Activated naive CD4-positive, alpha-beta T cell treated with anti-CD3 and anti-CD28 coated beads, Interleukin-2, amount 50 U/mL, for 24 hours (primary cell): Measurements from ENCODE around the gene CYP4A11.
"Not testable (repeated sequence)": the region's sequence is repeated elsewhere in the genome, so short reads cannot be mapped to it uniquely, and the experiment has no call there.

Experiments used
- H3K27ac Mint-ChIP-seq: one replicate; pipeline ENCODE4 v1.8.0; 2021; ENCODE audit warnings: mild to moderate bottlenecking, mixed read lengths
- H3K27me3 Mint-ChIP-seq: one replicate; pipeline ENCODE4 v1.8.0; 2021; ENCODE audit warnings: mixed read lengths
- H3K36me3 Mint-ChIP-seq: one replicate; pipeline ENCODE4 v1.8.0; 2021; ENCODE audit warnings: mixed read lengths
- H3K4me1 Mint-ChIP-seq: one replicate; pipeline ENCODE4 v1.8.0; 2021; ENCODE audit warnings: mixed read lengths
- H3K4me3 Mint-ChIP-seq: one replicate; pipeline ENCODE4 v1.8.0; 2021; ENCODE audit warnings: mild to moderate bottlenecking, mixed read lengths
- H3K9me3 Mint-ChIP-seq: one replicate; pipeline ENCODE4 v1.8.0; 2021; ENCODE audit warnings: mixed read lengths

The CYP4A11 gene

GRCh38 chr1:46937270-46937669 lies 4.0 kb downstream of the CYP4A11 start:
- H3K27me3 Mint-ChIP-seq: peaks cover 3% of the 10 kb centered on the region
- no peak overlapping the region for H3K27ac Mint-ChIP-seq
- no peaks in the 10 kb centered on the region for H3K4me1 Mint-ChIP-seq
- H3K9me3 Mint-ChIP-seq: no peaks in the 10 kb centered on the region
- H3K36me3 Mint-ChIP-seq: no peaks in the 10 kb centered on the region
- no peak overlapping the region for H3K4me3 Mint-ChIP-seq

DNA sequence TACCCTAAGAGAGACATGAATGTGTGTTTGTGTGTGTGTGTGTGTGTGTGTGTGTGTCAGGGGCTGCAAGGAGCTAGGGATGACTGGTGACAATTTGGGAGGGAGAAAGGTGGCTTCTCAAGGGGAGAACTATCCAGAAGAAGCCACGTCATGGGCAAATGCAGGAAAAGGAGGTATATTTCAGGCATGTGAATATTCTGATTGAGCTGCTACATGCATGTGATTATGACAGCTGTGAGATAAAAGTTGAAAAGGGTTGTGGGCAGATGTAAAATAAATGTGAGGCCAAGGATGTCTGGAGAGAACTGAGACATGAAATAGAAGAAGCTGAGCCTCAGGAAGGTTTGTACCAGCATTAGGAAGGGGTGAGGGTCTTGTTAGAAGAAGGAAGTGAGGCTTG lies 4.5 kb downstream of the CYP4A11 start:
- no peak overlapping the region for H3K4me3 Mint-ChIP-seq
- no peaks in the 10 kb centered on the region for H3K36me3 Mint-ChIP-seq

DNA sequence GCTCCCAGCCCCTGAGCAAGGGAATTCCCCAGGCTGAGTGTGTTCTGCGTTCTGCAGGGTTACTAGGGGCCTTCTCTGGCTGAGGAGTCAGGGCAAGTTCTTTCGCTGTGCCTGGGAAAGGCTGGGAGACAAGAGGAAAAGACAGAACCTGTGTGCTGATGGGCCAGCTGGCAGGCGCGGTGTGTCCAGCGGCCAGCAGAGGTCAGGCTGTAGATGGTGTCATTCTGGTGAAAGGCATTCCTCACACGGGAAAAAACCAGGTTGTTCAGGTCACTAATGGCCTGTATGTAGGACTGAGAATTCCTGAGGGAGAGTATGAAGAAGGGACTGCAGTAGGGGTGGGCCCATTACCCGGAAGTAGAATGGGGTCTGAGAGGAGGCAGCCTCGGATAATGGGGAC lies 6.4 kb downstream of the CYP4A11 start:
- H3K27ac Mint-ChIP-seq, H3K4me3 Mint-ChIP-seq, H3K36me3 Mint-ChIP-seq, H3K27me3 Mint-ChIP-seq, H3K4me1 Mint-ChIP-seq, H3K9me3 Mint-ChIP-seq: not testable (repeated sequence)

More for the DNA sequence above, 4.5 kb downstream of the CYP4A11 start:
- Mint-ChIP-seq H3K4me1 (no peaks in the 10 kb centered on the region), H3K9me3 (no peaks in the 10 kb centered on the region), H3K27ac (no peak overlapping the region), H3K27me3 (peaks cover 1% of the 10 kb centered on the region)

- not testable (repeated sequence) for H3K4me1 Mint-ChIP-seq, H3K4me3 Mint-ChIP-seq, H3K27ac Mint-ChIP-seq, H3K9me3 Mint-ChIP-seq, H3K36me3 Mint-ChIP-seq
- H3K27me3 Mint-ChIP-seq: peaks cover 17% of the 10 kb centered on the region
Measured at GRCh38 chr1:46932020-46932419, 9.3 kb downstream of the CYP4A11 start.

DNA sequence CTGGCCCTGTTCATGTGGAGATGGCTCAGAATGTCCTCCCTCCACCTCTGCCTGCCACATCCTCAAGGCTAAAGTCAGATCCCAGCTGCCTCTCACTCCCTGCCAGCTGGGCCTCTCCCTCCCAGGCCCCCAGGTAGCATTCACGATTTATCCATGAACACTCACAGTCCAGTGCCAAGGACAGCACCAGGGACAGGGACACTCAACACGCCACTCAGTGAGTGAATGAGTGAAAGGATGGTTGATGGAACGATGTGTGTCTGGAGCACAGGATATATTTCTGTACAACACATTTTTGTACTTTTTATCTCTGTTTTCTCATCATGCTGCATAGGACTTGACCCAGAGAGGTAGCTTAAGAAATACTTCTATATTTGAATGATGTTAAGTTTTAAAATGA lies 10.1 kb downstream of the CYP4A11 start:
- H3K4me3 Mint-ChIP-seq: no peak overlapping the region
- H3K4me1 Mint-ChIP-seq: no peaks in the 10 kb centered on the region
- no peaks in the 10 kb centered on the region for H3K36me3 Mint-ChIP-seq
- no peak overlapping the region for H3K27ac Mint-ChIP-seq
- no peaks in the 10 kb centered on the region for H3K9me3 Mint-ChIP-seq
- peaks cover 22% of the 10 kb centered on the region for H3K27me3 Mint-ChIP-seq

GRCh38 chr1:46927249-46927835 lies 13.9 kb downstream of the CYP4A11 start:
- peaks cover 7% of the 10 kb centered on the region for H3K9me3 Mint-ChIP-seq
- no peaks in the 10 kb centered on the region for H3K4me1 Mint-ChIP-seq
- no peak overlapping the region for H3K4me3 Mint-ChIP-seq
- H3K27ac Mint-ChIP-seq: no peak overlapping the region
- H3K27me3 Mint-ChIP-seq: peaks cover 33% of the 10 kb centered on the region
- no peaks in the 10 kb centered on the region for H3K36me3 Mint-ChIP-seq

DNA sequence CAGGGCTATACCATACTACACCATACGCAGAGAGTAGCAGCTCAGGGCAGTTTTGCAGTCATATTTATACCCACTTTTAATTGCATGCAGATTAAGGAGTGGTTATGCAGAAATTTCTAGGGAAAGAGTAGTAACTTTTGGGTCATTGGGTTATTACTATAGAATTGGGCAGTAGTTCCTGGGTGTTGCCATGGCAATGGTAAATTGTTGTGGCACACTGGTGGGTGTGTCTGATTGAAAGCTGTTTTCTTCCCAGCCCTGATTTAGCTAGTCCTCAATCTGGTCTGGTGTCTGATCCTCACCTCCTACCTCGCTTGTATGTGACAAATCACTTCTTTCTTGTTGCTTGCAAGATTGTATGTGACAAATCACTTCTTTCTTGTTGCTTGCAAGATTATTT lies 30.5 kb downstream of the CYP4A11 start:
- Mint-ChIP-seq H3K9me3 (peaks cover 19% of the 10 kb centered on the region), H3K27ac (no peak overlapping the region), H3K4me1 (no peaks in the 10 kb centered on the region), H3K4me3 (no peak overlapping the region), H3K36me3 (peaks cover 6% of the 10 kb centered on the region), H3K27me3 (peaks cover 5% of the 10 kb centered on the region)

DNA sequence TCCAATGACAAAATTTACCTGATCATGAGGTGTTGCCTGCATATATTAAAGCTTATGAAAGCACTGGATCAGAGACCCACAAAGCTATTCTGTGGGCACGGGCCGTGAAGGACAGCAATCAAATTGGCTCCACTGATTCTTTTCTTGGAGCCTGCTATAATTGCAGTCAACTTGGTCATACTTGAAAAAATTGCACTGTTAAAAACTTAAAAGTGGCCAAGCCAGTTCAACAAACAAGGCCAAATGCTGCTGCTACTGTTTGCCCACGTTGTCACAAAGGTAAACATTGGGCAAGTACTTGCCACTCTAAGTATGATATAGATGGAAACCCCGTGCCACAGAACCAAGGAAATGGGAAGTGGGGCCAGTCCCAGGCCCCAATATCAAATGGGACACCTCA lies 37.8 kb downstream of the CYP4A11 start:
- H3K4me3 Mint-ChIP-seq: no peak overlapping the region
- peaks cover 7% of the 10 kb centered on the region for H3K27me3 Mint-ChIP-seq
- H3K4me1 Mint-ChIP-seq: no peaks in the 10 kb centered on the region
- peaks cover 8% of the 10 kb centered on the region for H3K9me3 Mint-ChIP-seq
- peaks cover 6% of the 10 kb centered on the region for H3K36me3 Mint-ChIP-seq
- no peak overlapping the region for H3K27ac Mint-ChIP-seq

DNA sequence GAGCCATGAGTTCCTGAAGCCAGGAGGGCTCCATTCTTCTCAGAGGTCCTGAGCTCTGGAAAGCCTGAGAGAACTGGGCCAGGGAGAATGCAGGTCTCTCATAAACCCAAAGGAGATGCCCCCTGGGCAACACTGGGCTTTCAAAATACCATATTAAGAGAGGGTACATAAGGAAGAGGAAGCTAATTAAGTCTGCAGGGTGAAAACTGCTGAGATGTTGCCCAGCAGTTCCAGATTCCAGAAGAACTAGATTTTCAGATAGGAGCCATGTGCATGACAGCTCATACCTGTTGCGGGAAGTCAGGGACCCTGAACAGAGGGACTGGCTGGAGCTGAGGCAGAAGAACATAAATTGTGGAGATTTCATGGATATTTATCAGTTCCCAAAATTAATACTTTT lies 40.9 kb downstream of the CYP4A11 start:
- no peak overlapping the region for H3K4me3 Mint-ChIP-seq
- H3K27ac Mint-ChIP-seq: no peak overlapping the region
- no peaks in the 10 kb centered on the region for H3K9me3 Mint-ChIP-seq
- H3K27me3 Mint-ChIP-seq: peaks cover 4% of the 10 kb centered on the region
- H3K4me1 Mint-ChIP-seq: no peaks in the 10 kb centered on the region
- no peaks in the 10 kb centered on the region for H3K36me3 Mint-ChIP-seq

DNA sequence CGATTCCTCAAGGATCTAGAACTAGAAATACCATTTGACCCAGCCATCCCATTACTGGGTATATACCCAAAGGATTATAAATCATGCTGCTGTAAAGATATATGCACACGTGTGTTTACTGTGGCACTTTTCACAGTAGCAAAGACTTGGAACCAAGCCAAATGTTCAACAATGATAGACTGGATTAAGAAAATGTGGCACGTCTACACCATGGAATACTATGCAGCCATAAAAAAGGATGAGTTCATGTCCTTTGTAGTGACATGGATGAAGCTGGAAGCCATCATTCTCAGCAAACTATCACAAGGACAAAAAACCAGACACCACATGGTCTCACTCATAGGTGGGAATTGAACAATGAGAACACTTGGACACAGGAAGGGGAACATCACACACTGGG lies 59.6 kb downstream of the CYP4A11 start:
- H3K4me1 Mint-ChIP-seq, H3K36me3 Mint-ChIP-seq, H3K27me3 Mint-ChIP-seq, H3K4me3 Mint-ChIP-seq, H3K27ac Mint-ChIP-seq, H3K9me3 Mint-ChIP-seq: not testable (repeated sequence)
